BJ (cell line): ENCODE measurements around the gene C4orf33. TPM values are rescaled to one million over a fixed set of nuclear protein-coding genes. Genes with fewer than 3 reads are reported as not detected.

Experiments
- CTCF ChIA-PET: fragments of 350-600 bp; formaldehyde crosslinking; extraction: SDS; loops from one replicate; lab custom pipeline; 2021; ENCODE audit warnings: antibody characterized with exemption, inconsistent platforms; lab: Yijun Ruan, JAX
- POLR2A ChIA-PET: fragments of 300-600 bp; sonication (Branson Sonifier 250); formaldehyde crosslinking; extraction: SDS; loops from one replicate; lab custom pipeline; 2021; ENCODE audit warnings: antibody characterized with exemption; lab: Charles Lee
- DNase-seq: peaks from one replicate; pipeline ENCODE4 v3.0.0-alpha.2; 2011; ENCODE audit warnings: low read depth
- H3K27me3 ChIP-seq: 2 replicates; pipeline ENCODE4 v1.6.0; 2011; ENCODE audit warnings: low read length; ENCODE audit not compliant: control insufficient read depth, insufficient read depth
- H3K36me3 ChIP-seq: 2 replicates; pipeline ENCODE4 v1.5.1; 2011; ENCODE audit warnings: low read length; ENCODE audit not compliant: control insufficient read depth, insufficient read depth
- H3K4me3 ChIP-seq: 2 replicates; pipeline ENCODE4 v1.5.1; 2011; ENCODE audit warnings: low read depth, mild to moderate bottlenecking, control low read depth, low read length
- polyA plus RNA-seq: library from polyadenylated mRNA; depleted of rRNA; stranded (reverse); fragments of >200 nt; gene quantifications from 2 replicates; pipeline ENCODE4 v1.2.3, GENCODE V29; 2011
- TF ChIP-seq, protein P1 (sequence below): IDR thresholded peaks from 2 replicates; pipeline ENCODE4 v1.5.1; 2011; ENCODE audit warnings: low read depth, mild to moderate bottlenecking, control low read depth, inconsistent platforms, low read length, moderate library complexity; ENCODE audit not compliant: insufficient read depth

Gene C4orf33
- polyA plus RNA-seq, 1 experiment, result 2.2 TPM

GRCh38 chr4:129092631-129093190 lies 3.2 kb upstream of the C4orf33 start:
- Histone ChIP-seq H3K4me3 (peak overlapping the region; percentile 61), H3K27me3 (no peaks in the 10 kb centered on the region), H3K36me3 (no peaks in the 10 kb centered on the region)
- TF ChIP-seq, protein P1, sequence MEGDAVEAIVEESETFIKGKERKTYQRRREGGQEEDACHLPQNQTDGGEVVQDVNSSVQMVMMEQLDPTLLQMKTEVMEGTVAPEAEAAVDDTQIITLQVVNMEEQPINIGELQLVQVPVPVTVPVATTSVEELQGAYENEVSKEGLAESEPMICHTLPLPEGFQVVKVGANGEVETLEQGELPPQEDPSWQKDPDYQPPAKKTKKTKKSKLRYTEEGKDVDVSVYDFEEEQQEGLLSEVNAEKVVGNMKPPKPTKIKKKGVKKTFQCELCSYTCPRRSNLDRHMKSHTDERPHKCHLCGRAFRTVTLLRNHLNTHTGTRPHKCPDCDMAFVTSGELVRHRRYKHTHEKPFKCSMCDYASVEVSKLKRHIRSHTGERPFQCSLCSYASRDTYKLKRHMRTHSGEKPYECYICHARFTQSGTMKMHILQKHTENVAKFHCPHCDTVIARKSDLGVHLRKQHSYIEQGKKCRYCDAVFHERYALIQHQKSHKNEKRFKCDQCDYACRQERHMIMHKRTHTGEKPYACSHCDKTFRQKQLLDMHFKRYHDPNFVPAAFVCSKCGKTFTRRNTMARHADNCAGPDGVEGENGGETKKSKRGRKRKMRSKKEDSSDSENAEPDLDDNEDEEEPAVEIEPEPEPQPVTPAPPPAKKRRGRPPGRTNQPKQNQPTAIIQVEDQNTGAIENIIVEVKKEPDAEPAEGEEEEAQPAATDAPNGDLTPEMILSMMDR, result peak; percentile 8; the same call in 1 of the 2 replicates
- DNase-seq, result no peak
- ChIA-PET CTCF (interaction anchor here (0.5 to 1.5 kb wide), 3 partner anchors 10 to 561 kb away, joined by 3 to 4 read pairs (median 3); no protein-coding TSS in a partner anchor), POLR2A (interaction anchor here (0.6 kb wide), 1 partner anchor 749 kb away, joined by 24 read pairs; no protein-coding TSS in a partner anchor)

DNA sequence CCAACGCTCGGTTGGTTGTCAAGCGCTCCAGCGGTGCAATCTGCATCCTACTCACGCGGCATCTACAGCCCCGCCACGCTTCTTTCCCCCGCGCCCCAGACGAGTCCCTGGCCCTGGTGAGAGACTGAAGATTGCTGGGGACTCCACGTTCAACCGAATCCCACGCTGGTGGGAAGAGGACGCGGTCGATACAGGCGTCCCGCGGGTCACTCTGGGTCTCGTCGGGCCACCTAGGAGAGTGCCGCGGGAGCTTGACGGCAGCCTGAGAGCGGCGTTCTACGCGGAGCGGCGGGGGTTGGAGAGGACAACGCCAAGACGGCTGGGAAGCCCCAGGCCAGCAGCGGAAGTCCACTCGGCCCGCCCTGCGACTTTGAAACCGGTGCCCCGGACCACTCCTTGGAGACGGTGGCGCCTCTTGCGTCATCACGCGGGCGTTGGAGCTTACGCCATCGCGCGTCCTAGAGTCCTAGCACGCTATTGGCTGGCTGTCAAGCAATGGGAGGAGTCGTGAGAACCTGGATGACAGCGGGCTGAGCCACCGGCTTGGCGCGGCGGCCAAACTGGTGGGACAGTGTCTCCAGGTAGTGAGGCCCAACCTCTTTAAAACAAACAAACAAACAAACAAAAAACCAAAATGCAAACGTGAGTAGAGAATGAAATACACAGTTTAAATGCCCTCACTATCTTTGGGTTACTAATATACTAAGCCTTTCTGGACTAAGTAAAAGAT lies 2.6 kb upstream of the C4orf33 start, which contains the start of gene SCLT1:
TSS of gene SCLT1 (minus strand) at position 349 of the 730 bp plus-strand sequence. CDS start 436 bp downstream, outside the sequence.
- CTCF ChIA-PET, result interaction anchor here (0.6 to 1.5 kb wide), 3 partner anchors 11 to 655 kb away, joined by 3 to 4 read pairs (median 3); no protein-coding TSS in a partner anchor
- TF ChIP-seq, protein P1, result no peak

DNA sequence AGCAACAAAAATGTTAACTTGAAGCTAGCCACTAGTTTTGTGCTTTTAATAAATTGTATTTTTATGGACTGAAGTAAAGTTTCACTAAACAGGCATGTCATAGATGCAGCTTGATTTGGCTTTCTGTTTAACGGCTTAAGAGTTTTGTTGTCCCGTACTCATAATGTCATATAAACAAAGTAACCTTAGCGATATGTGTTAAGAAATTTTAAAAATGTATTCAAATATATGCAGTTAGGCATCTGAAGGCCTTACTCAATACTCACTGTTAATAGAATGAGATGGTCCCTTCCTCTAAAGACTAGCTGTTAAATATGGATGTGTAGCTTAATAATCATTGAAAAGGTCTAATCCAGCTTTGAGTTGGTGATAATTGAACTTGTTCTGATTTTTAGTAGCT lies 1.6 kb upstream of the C4orf33 start:
- CTCF ChIA-PET, result no interaction called here
- DNase-seq, result no peak
- H3K4me3 ChIP-seq, result no peak overlapping the region
- H3K36me3 ChIP-seq, result no peaks in the 10 kb centered on the region
- H3K27me3 ChIP-seq, result no peaks in the 10 kb centered on the region
- TF ChIP-seq, protein P1, result no peak
- POLR2A ChIA-PET, result no interaction called here

More for the DNA sequence above, 2.6 kb upstream of the C4orf33 start, which contains the start of gene SCLT1:
- Histone ChIP-seq H3K36me3 (no peaks in the 10 kb centered on the region), H3K4me3 (peak within 1 kb of the TSS; percentile 61), H3K27me3 (no peaks in the 10 kb centered on the region)
- POLR2A ChIA-PET, result interaction anchor here (0.6 kb wide), 1 partner anchor 750 kb away, joined by 24 read pairs; no protein-coding TSS in a partner anchor
- peak; percentile 86 for DNase-seq

DNA sequence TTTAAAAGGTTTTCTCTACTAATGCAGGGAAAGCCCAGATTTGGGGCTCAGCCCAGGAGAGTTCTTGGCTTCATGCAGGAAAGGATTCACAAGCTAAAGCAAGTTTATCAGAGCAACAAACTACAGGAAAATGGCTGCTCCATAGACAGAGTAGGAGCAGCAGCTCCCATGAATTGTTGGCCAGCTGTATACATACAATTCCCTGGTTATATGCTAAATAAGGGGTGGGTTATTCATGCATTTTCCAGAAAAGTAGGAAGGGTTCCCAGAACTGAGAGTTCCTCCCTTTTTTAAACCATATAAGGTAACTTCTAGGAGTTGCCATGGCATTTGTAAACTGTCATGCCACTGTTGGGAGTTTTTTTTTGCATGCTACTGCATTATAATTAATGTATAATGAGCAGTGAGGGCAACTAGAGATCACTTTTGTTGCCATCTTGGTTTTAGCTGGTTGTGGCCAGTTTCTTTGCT lies 2.6 kb downstream of the C4orf33 start:
- Histone ChIP-seq H3K4me3 (no peak overlapping the region), H3K27me3 (no peaks in the 10 kb centered on the region), H3K36me3 (no peaks in the 10 kb centered on the region)
- TF ChIP-seq, protein P1, result no peak
- ChIA-PET CTCF (no interaction called here), POLR2A (no interaction called here)
- DNase-seq, result no peak
